Left ventricle myocardium inferior (tissue), 1 donor: Measurements from ENCODE around the gene VAPB. TPM values are rescaled to one million over a fixed set of nuclear protein-coding genes. Genes with fewer than 3 reads are reported as not detected.

Experiments
- DNase-seq: peaks from one replicate; pipeline ENCODE4 v3.0.0-alpha.2; 2020
- H3K27ac ChIP-seq: fragments of 200-600 bp; replicated peaks from 2 replicates; pipeline ENCODE4 v1.8.0; 2021
- H3K27me3 ChIP-seq: fragments of 200-600 bp; 2 replicates; pipeline ENCODE4 v1.8.0; 2021; ENCODE audit warnings: low read depth
- H3K36me3 ChIP-seq: fragments of 200-600 bp; 2 replicates; pipeline ENCODE4 v1.8.0; 2021
- H3K4me1 ChIP-seq: fragments of 200-600 bp; 2 replicates; pipeline ENCODE4 v1.8.0; 2021
- H3K4me3 ChIP-seq: fragments of 200-600 bp; 2 replicates; pipeline ENCODE4 v1.8.0; 2021; ENCODE audit warnings: mild to moderate bottlenecking, moderate library complexity
- H3K9me3 ChIP-seq: fragments of 200-600 bp; replicated peaks from 2 replicates; pipeline ENCODE4 v1.8.0; 2021
- intact Hi-C: fragments of 100-400 bp; cut with micrococcal nuclease; formaldehyde crosslinking; loops from one replicate; pipeline ENCODE4 v1.11.0; 2022
- total RNA-seq: library from RNA; stranded (reverse); fragmentation: NEBNext Ultra II Directional; extraction: Animal tissue kit (Norgen Biotek cat#: 25700); gene quantifications from one replicate; pipeline ENCODE4 v1.2.1, GENCODE V29; 2021
- TF ChIP-seq, protein P1 (sequence below): fragments of 200-600 bp; IDR thresholded peaks from 2 replicates; pipeline ENCODE4 v1.8.0; 2021; ENCODE audit warnings: antibody characterized with exemption, mild to moderate bottlenecking, borderline replicate concordance
- donor health status: DM: no; HTN: yes; CAD: no; lungs with severe emphysema.

The VAPB gene
- total RNA-seq, 1 donor from 2014 or later: 72.6 TPM

DNA sequence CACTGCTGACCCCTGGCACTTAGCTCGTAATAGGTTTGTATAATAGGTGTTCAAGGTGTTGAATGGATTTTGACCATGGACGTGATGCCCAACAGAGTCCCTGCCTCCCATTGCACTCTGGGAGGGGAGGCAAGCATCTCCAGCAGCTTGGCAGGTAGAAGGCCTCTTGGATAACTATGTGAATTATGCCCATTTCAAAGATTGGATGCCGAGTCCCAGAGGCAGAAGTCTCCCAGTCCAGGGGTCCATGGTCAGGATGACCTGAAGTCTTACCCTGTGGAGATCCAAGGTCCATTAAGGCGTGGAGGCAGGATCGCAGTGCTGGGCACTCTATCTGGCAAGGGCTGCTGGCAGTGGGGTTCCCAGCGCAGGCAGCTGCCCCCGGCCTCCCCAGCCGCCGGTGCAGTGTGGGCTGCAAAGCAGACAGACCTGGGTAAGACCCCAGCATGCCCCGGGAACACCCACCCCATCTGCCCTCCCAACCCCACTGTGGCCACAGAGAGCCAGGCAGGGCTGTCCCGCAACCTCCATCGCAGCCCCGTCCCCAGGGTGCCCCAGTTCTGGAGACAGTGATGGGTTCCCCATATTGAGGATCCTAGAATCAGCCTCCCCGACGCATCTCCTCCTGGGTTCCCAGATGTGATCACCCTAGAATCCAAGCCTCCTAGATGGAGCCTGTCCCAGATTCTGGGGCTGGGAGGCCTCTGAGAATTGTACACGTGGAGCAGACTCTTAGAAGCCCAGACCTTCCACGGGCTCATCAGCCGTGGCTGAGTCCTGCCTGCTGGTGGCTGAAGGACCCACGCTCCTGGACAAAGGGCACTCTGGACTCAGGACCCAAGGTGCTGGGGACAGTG is 81.5 kb downstream of the VAPB start:
- DNase-seq: no peak
- Histone ChIP-seq H3K36me3 (no peaks in the 10 kb centered on the region), H3K4me3 (no peak overlapping the region), H3K27me3 (peaks cover 18% of the 10 kb centered on the region), H3K9me3 (no peaks in the 10 kb centered on the region), H3K4me1 (peaks cover 9% of the 10 kb centered on the region), H3K27ac (no peak overlapping the region)
- TF ChIP-seq, protein P1, sequence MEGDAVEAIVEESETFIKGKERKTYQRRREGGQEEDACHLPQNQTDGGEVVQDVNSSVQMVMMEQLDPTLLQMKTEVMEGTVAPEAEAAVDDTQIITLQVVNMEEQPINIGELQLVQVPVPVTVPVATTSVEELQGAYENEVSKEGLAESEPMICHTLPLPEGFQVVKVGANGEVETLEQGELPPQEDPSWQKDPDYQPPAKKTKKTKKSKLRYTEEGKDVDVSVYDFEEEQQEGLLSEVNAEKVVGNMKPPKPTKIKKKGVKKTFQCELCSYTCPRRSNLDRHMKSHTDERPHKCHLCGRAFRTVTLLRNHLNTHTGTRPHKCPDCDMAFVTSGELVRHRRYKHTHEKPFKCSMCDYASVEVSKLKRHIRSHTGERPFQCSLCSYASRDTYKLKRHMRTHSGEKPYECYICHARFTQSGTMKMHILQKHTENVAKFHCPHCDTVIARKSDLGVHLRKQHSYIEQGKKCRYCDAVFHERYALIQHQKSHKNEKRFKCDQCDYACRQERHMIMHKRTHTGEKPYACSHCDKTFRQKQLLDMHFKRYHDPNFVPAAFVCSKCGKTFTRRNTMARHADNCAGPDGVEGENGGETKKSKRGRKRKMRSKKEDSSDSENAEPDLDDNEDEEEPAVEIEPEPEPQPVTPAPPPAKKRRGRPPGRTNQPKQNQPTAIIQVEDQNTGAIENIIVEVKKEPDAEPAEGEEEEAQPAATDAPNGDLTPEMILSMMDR: no peak
- intact Hi-C loops: no loop called here

DNA sequence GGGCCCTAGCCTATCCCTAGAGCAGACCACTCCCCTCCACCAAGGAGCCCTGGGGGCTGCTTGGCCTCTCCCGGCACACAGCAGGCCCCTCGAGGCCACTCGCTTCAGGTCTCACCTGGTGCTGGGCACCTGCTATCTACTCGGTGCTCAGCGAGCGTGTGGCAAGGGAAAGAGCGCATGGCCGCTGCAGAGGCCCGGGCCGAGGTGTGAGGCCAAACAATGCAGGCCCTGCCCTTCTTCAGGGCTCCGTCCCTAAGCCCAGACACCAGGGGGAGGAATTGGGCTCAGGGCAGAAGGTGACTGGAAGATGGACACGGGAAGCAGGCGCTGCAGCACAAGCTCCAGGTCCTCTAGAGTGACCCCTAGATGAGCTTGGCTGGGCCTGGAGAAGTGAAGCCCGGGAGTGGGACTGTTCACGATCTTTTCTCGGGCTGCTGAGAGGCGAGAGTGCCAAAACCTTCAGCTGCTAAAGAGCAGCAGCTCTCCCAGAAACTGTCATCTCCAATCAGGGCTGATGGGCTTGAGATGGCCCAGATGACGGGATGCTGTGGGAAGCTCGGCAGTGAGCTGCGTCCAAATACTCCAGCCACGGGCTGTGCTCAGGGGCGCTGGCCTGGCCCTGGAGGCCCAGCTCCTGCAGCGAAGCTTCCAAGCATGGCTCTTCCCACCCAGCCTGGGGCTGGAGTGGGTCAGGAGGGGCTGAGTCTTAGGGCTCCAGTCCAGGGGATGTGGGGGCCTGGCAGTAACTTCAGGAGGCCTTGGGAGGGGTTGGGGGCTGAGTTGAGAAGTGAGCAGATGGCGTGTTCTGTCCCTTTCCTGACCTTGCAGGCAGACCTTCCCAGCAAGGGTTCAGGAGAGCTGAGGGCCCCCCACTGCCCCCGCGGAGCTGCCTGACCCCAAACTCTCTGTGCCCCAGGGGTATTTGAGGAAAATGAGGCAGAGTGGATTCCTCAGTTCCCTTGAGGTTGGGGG is 82.5 kb downstream of the VAPB start:
- TF ChIP-seq, protein P1: no peak
- intact Hi-C loops: no loop called here
- peaks cover 11% of the 10 kb centered on the region for H3K27me3 ChIP-seq
- H3K27ac ChIP-seq: peak overlapping the region; percentile 42
- H3K9me3 ChIP-seq: peaks cover 3% of the 10 kb centered on the region
- H3K4me1 ChIP-seq: peaks cover 9% of the 10 kb centered on the region
- H3K4me3 ChIP-seq: no peak overlapping the region
- DNase-seq: peak; percentile 72
- no peaks in the 10 kb centered on the region for H3K36me3 ChIP-seq

DNA sequence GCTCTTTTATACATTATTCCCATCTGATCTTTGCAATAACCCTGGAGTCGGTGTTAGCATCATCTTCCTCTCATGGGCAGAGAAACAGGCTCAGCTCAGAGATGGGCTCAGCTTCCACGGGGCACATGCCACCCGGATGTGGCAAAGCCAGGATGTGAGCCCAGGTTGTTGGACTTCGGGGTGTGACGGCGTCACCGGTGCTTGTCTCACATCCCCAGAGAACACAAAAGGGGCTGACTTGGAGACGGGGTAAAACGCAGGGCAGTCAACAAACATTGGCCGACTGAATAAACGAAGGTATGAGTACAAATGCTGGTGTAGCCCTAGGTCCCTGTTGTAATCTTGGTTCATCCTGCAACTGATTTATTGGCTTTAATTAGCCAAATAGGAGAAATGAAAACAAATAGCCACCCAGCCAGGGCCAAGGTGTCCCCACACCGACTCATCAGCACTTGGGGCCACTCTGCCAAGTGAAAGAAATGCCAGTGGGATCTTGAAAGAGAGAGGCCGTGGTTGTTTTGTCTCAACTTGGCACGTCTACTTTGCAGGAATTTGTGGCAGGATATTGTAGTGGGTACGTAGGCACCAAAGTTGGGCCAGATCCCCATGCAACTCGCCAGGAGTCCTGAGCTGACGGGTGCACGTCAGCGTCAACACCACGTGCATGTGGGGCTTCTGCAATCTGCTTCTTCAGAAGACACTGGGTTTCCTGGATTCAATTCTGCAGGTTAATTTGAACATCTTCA is 83.4 kb downstream of the VAPB start:
- intact Hi-C loops: no loop called here
- H3K4me1 ChIP-seq: peaks cover 9% of the 10 kb centered on the region
- peak overlapping the region; percentile 42 for H3K27ac ChIP-seq

DNA sequence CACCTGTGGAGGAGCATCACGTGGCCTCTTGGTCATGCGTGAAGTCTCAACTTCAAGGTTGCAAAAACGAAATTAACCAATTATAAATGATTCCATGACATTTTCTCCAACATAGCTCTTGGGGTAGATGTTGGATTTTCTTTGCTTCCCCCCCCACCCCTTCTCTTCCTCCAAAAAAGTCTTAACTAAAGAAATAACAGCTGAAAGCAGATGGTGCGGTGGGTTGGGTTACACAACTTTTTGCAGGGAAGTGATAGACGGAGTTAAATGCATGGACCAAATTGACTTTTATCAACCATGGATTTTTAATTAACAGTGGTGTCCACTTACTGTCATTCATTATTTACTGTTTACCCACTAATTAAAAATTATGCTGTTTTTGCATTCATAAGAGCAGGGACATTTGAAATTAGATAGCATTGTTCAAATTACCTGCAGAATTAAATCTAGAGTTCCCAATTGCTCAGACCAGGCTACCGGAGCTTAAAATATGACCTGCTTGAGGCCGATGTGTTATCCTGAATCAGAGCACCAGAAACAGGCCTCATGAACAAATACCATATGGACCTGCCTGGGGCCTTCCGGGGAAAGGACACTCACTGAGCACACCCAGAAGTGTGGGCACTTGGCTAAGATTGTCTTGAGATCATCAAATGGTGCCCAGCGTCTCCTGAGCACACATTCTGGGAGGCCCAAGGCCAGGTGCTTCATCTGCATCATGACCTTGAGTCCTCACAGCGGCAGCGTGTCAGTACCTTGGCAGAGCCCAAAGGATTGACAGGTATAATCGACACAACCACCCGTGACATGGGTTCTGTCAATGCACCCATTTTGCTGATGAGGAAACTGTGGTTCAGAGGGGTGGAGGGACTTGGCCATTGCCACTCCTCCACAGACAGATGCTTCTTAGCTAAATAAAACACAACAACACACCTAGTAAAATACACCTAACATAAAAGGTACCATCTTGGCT is 84.7 kb downstream of the VAPB start:
- Histone ChIP-seq H3K27ac (peak overlapping the region; percentile 25), H3K9me3 (peaks cover 26% of the 10 kb centered on the region), H3K36me3 (no peaks in the 10 kb centered on the region), H3K4me1 (peaks cover 9% of the 10 kb centered on the region), H3K4me3 (no peak overlapping the region), H3K27me3 (no peaks in the 10 kb centered on the region)
- TF ChIP-seq, protein P1: no peak
- intact Hi-C loops: no loop called here
- no peak for DNase-seq

More for the DNA sequence above, 83.4 kb downstream of the VAPB start:
- Histone ChIP-seq H3K27me3 (peaks cover 2% of the 10 kb centered on the region), H3K9me3 (peaks cover 13% of the 10 kb centered on the region), H3K4me3 (no peak overlapping the region), H3K36me3 (no peaks in the 10 kb centered on the region)
- no peak for DNase-seq
- TF ChIP-seq, protein P1: no peak
